Erythroblast (primary cell): ENCODE results near the gene SLC5A10.
A peak's percentile ranks its signal among the peaks of the same experiment; 100 is the strongest.

Source experiments
- DNase-seq, 2 experiments: peaks; one replicate each; lab custom pipeline; 2025; lab: John Stamatoyannopoulos, UW
- GATA1 ChIP-seq: IDR thresholded peaks from 2 replicates; pipeline ENCODE4 v1.6.1; 2011; ENCODE audit warnings: low read depth, mild to moderate bottlenecking, control low read depth, low read length, moderate library complexity
- POLR2A ChIP-seq: IDR thresholded peaks from 2 replicates; pipeline ENCODE4 v1.6.1; 2011; ENCODE audit warnings: mild to moderate bottlenecking, low read length

The SLC5A10 gene

GRCh38 chr17:18977646-18978045 lies 25.7 kb downstream of the SLC5A10 start:
- no peak for TF ChIP-seq POLR2A
- no peak for TF ChIP-seq GATA1
- DNase-seq: peak; percentile 13 to 30

DNA sequence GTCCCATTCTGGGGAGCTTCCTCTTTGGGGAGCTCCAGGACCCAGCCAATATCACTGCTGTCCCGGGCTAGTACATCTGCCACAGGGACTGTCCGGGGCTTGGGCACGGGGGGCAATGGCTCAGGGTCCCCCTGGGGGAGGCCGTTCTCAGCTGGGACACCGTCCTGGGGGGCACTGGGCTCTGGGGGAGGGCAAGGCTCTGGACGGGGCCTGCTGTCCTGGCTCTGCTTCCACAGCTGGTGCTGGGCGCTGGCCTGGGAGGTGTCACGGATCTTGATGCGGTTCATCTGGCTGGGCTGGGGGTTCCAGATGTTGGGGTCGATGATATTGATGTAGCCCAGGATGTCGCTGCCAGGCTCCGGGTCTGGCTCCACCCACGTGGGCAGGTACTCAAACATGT lies 26.1 kb downstream of the SLC5A10 start:
- TF ChIP-seq GATA1: no peak
- TF ChIP-seq POLR2A: no peak
- DNase-seq: no peak

DNA sequence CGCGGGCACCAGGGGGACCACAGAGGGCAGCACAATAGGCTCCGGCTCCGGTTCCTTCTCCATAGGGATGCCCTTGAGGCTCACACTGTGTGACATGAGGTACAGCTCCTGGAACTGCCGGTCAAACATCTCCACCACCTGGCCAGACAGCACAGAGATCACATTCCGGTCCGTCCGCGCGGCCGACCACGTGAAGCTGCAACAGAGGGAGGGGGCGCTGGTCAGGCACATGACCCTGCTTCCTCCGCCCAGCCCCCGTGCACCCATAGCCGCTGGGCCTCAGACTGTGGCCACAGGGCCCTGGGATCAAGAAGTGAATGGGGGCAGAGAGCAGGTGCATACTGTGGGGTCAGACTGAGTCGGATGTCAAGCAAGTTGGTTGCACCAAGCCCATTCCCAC lies 26.7 kb downstream of the SLC5A10 start:
- DNase-seq: no peak
- TF ChIP-seq GATA1 (no peak), POLR2A (no peak)

DNA sequence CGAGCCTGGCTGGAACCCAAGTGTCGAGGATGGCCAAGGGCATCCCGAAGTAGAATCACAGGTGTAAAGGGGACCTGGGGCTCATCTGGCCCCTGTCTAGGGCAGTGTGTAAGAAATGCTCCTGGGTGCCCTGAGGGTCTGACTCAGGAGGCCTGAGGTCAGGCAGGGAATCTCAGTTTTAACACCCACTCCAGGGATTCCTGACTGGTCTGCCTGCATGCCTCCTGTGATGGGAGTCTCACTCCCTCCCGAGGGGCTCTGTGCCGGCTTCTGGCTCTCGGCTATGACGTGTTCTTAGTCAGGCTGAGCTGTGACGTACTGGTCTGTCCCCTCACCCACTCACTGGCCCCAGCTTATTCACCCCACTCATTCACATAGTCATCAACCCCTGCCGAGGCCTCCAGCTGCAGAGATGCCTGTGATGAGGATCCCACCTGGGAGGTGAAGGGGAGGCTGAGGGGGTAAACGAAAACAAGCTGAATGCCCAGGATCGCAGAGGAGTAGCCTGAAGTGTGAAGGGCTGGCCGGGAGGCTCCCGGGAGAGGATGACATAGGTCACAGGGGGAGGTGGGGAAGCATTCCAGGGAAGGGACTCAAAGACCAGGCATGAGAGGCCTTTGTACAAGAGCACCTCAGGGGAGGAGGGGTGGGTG lies 28.8 kb downstream of the SLC5A10 start:
- TF ChIP-seq POLR2A: no peak
- TF ChIP-seq GATA1: no peak
- DNase-seq: no peak

DNA sequence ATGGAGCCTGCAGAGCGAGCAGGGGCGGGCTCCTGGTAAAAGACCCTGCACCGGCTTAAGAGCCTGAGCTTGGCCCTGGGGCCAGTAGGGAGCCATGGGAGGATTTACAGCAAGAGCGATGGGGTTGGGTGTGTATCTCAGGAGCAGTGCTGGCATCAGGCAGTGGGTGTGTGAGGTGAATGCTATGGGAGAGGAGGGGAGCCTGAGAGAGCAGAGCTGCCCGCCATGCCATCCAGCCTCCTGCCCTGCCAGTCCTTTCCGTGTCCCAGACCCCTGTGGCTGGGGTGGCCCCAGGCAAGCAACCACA lies 29.3 kb downstream of the SLC5A10 start:
- no peak for DNase-seq
- TF ChIP-seq POLR2A (no peak), GATA1 (no peak)

- peak in 1 of 2 experiments; percentile 70 for DNase-seq
- TF ChIP-seq POLR2A: no peak
- no peak for TF ChIP-seq GATA1
These were observed 29.9 kb downstream of the SLC5A10 start for GRCh38 chr17:18981642-18982424.

DNA sequence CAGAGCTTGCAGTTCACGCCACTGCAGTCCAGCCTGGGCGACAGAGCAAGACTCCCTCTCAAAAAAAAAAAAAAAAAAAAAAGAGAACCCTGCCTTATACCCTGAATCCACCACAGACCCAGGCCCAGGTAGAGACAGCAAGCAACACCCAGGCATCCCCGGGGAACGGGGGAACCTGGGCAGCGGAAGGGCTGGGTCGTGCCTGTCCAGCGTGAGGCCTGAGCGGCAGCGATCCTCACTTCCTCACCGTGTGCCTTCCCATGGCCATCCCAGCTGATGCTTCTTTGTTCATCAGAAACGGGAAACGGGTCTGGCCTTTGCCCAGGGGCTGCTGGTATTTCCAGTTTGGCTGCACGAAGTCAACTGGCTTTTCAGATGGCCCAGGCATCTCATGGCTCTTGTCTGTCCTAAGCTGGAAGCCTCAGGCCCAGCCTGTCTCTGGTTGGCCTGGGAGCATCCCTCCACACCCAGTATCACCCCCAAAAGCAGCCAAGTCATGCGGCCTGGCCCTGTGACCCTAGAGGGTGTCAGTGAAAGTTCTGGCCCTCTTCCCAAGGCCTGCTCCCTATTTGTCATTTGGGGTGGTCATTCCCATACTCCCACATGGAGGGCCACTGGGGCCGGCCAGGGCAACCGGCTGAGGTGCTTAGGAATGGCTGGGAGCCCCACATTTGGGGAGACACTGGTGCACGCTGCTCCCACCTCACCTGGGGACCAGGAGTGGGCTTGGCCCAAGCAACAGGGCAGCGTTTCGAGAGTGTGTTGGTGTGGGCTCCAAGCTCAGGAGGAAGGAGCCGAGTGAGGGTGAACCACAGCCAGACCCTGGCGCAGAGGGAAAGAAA lies 32.5 kb downstream of the SLC5A10 start:
- DNase-seq: no peak
- no peak for TF ChIP-seq POLR2A
- TF ChIP-seq GATA1: no peak

DNA sequence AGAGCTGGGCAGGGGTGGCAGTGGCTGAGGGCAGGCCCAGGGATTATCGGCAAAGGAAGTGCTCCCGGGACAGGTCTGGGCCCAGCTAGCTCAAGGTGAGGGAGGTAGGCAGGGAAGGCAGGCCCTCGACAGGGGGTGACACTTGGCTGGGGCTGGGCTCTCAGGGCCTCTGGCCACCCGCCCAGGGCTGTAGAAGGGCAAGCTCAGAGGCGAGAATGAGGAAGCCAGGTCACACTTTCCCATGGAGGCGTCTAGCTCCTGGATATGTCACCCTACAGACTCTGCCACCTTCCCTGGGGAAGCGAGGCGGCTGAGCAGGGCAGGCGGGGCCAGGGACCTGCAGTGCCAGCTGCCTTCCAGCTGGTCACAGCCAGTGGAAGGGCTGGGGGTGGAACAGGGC lies 33.5 kb downstream of the SLC5A10 start:
- TF ChIP-seq POLR2A (no peak), GATA1 (no peak)
- no peak for DNase-seq

DNA sequence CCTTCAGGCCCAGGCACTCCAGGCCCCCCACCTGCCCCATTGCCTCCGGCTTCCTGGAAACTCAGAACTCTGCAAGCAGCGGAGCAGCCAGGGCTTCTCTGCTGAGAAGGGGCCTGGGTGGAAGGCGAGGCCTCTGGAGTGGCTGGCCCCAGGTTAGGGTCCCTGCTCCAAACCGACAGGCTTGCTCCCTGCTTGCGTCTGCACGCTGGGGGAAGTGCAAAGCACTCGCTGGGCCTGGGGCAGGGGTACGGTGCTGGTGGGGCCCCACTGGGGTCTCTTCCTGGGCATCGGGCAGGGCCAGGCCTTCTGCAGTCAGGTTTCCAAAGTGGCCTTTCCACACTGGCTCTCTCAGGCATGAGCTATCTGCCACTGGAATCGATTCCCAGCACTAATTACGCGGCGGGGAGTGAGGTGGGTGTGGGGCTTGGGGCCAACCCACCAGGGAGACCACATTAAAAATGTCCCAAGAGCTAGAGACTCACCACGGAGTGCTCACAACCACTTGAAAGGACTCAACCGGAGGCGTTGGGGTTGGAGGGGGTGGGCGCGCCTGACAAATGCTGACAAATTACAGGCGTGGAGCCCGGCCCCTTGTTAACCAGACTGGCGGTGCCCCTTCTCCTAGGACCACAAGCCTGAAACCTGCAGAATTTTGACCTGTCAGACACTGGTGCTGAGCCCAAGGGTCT lies 34.7 kb downstream of the SLC5A10 start:
- TF ChIP-seq POLR2A (no peak), GATA1 (no peak)
- DNase-seq: no peak

DNA sequence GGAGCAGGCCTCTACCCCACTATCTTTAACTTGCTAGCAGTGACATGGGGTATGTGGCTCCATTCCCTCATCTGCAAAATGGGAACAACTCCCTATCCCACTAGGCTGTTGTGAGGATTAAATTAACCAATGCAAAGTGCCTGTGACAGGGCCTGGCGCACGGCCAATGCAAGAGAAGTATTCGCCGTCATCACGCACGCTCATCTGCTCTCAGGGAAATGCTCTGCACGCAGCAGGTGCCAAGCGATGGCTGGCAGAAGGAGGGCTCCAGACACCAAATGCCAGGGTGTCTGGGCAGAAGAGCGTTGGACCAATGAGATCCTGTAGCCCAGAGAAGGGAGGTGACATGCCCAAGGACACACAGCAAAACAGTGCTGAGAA lies 35.3 kb downstream of the SLC5A10 start:
- DNase-seq: no peak
- TF ChIP-seq GATA1 (no peak), POLR2A (no peak)

GRCh38 chr17:18987862-18988545 lies 36.0 kb downstream of the SLC5A10 start:
- no peak for DNase-seq
- TF ChIP-seq GATA1 (no peak), POLR2A (no peak)

GRCh38 chr17:18988546-18989173 lies 36.7 kb downstream of the SLC5A10 start:
- DNase-seq: no peak
- TF ChIP-seq GATA1 (no peak), POLR2A (no peak)

- no peak for DNase-seq
- TF ChIP-seq GATA1 (no peak), POLR2A (no peak)
These were observed 38.4 kb downstream of the SLC5A10 start for GRCh38 chr17:18990331-18990730.
